HG03175 (cell line): ENCODE measurements around the gene FAM216B.
"Not testable (repeated sequence)": the region's sequence is repeated elsewhere in the genome, so short reads cannot be mapped to it uniquely, and the experiment has no call there.

Source experiments
- ATAC-seq: cut with Tn5 transposase; IDR thresholded peaks from one replicate; pipeline ENCODE4 v1.9.1; 2021; ENCODE audit warnings: mild to moderate bottlenecking, moderate library complexity; ENCODE audit not compliant: unreplicated experiment

Gene FAM216B

DNA sequence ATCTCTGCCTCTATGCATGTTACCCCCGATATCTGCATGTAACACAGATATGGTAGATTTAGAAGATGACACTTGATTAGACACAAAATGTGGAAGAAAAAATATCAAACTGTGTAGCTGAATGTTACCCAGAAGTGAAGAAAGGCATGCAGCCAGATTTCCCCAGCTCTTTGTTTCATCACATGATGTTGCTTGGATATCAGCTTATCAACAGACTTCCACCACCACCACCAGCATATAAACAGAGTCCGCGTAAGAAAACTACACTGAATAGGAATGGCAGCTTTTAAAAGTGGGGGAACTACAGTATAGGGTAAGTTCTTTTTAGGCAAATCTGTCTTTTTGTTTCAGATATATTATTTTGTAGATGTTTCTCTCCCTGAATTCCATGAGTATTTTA, at the start of gene FAM216B:
Gene FAM216B (plus strand): TSS at position 233 of the 400 bp plus-strand sequence. CDS start 2,484 bp downstream, outside the sequence.
- no peak for ATAC-seq

GRCh38 chr13:42732073-42732472, 49.3 kb upstream of the FAM216B start:
- no peak for ATAC-seq

GRCh38 chr13:42733046-42733445, 48.3 kb upstream of the FAM216B start:
- ATAC-seq, result no peak

- ATAC-seq, result no peak
These were observed 46.4 kb upstream of the FAM216B start for GRCh38 chr13:42735010-42735409.

- no peak for ATAC-seq
These were observed 40.6 kb upstream of the FAM216B start for GRCh38 chr13:42740753-42741152.

DNA sequence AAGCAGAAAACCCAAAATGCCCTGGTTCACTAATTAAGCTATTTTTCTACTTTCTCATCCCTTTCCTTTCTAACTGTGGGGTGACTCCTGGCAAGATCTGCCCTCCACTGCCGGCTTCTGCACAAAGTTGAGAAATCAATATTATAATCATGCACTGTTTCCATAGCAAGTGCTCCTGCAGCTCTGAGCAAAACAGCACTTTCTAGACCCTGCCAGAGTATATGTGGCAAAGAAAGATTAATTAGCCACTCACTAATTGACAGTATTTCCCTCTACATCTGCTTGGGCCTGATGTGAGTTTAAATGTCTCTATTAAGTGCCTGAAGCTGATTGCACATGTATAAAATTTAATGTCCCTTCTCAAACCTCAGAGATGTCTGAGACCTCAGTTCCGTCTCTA, 39.5 kb upstream of the FAM216B start:
- ATAC-seq, result no peak

DNA sequence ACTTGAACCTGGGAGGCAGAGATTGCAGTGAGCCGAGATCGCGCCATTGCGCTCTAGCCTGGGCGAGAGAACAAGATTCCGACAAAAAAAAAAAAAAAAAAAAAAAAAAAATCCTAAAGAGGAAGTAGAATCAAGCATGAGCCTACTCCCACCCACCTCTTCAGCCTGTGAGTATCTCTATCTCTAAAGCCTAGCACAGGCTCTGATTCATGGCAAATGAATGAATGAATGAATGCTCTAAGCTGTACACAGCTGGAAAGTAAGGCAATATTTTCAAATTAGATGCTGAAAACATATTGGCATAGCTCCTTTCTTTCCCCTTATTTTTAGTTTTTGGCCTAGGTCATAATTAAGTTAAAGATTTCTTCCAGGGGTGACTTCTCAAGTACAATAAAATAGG, 35.7 kb upstream of the FAM216B start:
- no peak for ATAC-seq

GRCh38 chr13:42746866-42747265, 34.5 kb upstream of the FAM216B start:
- ATAC-seq, result no peak

GRCh38 chr13:42747399-42747873, 33.9 kb upstream of the FAM216B start:
- no peak for ATAC-seq

DNA sequence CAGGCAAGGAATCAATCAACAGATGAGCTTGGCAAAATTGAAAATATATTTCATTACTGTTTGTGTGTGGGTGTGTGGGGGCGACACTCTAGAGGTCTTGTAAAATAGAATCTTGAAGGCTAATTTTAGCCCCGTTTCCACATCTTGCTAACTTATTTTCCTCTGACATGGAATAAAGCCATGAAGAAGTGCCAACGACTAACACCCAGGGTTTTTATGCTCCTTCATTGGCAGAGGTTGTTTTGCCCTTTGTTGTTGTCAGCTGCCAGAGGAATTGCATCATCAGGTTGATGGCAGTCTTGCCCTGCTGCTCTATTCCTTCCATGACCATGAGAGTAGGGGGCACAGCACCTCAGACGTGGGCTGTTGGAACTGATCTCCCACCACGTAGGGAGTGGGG, 30.6 kb upstream of the FAM216B start:
- no peak for ATAC-seq

DNA sequence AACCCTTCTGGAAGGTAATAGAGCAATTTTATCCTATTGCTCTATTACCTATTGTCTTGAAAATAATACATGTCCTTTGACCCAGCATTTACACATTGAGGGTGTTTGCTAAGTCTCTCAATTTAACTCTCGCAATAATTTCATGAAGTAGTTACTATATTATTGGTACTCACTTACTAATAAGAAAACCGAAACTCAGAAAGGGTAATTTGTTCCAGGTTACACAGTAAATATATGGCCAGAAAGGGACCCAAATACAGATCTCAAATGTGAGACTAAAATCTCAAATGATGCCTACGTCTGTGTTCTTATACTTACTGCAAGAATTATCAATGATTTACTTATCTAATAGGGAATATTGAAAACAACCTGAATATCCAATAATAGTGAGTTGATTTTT, 29.7 kb upstream of the FAM216B start:
- peak; percentile 83 for ATAC-seq

DNA sequence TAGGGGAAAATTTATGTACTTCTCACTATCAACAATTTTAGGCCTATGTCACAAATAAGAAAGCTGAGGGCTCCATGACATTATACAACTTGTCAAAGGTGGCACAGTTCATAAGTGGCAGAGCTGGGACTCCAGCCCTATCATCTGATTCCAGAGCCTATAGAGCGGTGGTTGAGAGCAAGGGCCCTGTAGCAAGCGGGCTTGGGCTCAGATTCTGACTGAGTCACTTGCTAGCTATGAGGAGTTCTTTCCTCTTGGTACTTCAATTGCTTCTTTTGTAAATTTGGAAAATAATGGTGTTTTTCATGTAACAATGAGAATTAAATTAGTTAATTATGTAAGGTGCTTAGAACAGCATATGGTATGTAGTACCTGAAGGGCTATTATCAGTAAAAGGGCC, 28.7 kb upstream of the FAM216B start:
- no peak for ATAC-seq

GRCh38 chr13:42753697-42754096, 27.7 kb upstream of the FAM216B start:
- no peak for ATAC-seq

DNA sequence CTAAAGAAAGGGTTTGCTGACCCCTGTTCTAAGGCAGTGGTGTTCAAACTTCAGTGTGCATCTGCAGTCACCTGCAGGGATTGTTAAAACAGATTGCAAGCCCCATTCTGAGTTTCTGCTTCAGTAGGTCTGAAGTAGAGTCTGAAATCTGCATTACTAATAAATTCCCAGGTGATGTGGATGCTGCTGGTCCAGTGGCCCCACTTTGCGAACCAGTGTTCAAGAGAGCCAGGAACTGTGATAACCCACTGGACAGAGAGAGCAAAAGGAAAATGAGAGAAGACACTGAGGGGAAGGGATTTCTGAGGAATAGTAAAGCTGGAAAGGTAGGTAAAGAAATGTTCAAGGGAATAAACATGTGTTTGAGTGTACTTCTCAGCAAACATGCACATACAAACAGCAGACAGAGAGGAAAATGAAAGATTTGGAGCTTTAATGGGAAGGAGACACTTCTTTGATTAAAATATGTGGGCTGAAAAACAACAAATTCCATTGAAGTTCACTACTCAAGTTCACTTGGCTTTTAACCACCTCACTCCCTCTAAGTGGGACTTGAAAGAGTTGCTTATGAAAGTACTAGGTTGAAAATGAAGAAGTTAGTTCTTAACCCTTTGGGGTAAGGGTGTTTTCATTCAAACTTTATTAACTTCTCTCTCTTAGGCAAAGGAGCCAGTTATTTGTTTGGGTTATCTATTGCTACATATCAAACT, 26.4 kb upstream of the FAM216B start:
- no peak for ATAC-seq

DNA sequence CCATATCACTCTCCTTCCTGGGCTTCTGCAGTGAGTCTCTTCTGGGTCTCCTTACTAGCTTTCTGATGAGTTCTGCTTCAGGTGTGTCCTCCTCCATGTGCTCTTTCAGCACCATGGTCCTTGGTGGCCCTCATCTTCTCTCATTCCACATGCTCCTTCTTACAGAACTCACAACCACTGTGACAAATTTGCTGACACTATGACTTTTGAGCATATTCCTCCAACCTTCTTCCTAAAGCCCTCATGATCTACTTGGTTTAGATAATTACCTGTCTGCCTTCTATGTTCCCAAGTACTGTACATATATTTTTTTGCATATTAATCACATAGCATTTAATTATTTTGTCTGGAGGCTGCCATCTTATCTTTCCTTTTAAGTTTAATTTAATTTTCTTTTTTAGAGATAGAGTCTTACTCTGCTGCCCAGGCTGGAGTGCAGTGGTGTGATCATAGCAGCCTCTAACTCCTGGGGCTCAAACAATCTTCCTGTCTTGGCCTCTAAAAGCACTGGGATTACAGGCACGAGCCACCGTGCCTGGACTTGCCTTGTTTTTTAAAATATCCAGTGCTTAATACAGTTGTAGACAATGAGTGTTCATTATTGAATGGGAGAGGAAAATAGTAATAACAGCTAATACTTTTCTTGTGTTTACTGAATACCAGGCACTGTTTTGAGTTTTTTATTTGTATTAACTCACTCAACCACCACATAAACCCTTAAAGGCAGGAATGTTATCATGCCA, 23.5 kb upstream of the FAM216B start:
- no peak for ATAC-seq

- ATAC-seq, result no peak
These were observed 22.9 kb upstream of the FAM216B start for GRCh38 chr13:42758515-42758914.

DNA sequence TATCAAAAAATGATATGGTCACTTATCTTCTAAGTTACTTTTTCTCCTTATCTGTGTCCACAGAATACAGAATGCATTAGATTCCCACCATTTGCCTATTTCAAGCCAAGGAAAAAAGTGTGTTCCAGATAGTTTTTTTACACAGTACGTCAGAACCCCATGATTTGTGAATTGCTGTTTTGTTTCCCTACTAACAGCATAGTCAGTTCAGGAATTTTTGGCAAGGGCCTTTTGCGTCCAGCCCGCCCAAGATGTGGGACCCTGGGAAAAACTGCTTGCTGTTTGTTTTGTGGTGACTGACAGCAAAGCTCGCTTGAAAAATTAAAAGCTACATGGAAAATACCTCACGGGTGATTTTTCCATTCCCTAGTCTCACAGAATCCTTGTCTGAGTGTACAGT, 20.4 kb upstream of the FAM216B start:
- ATAC-seq, result no peak

DNA sequence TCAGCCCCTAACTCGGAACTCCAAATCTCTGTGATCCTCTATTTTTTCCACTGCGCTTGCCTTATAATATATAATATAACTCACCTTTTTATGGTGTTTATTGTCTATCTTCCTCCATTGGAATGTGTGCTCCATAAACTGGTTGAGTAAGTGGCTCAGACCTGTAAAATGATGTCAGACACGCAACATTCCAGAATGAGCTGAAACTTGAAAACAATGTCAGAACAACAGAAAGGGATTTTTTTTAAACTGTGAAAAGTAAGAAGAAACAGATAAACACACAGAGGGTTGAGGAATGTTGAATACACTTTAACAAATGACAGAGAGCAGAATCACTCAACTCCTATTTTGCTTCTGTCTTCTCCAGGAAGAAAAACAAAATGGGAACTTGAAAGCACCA, 19.1 kb upstream of the FAM216B start:
- no peak for ATAC-seq

DNA sequence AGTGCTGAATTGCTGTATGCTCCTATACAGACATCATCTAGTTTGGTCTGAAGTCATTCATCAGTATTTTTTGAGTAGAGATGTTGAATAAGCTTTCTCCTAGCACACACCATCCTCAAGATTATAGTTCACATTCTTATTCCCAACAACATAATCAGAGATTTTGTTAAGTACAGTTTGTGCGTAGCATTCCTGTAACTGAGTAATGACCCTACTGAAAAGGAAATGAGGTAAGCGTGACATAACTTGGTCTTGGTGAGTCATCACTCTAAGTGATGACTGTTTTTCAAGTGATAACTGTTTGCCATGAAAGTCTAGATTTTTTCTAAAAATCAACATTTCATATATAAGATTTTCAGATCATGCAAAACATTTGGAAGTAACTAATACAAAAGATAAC, 18.5 kb upstream of the FAM216B start:
- no peak for ATAC-seq

DNA sequence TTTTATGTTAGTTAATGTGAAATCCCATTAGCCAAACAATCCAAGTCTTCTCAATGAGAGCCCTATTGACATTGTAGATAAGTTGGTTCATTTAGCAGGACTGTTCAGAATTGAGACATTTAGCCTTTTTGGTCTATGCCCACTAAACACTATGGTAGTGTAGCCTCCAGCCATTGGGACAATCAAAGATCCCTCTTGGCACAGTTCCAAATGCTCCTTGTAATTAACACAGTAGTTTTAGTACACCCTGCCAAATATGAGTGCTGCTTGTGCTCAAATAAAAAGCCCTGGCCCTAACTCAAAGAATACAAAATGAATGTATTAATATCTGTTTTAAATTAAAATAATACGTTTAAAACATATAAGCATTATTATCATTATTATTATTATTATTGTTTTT, 15.4 kb upstream of the FAM216B start:
- no peak for ATAC-seq

- no peak for ATAC-seq
These were observed 11.7 kb upstream of the FAM216B start for GRCh38 chr13:42769650-42770049.

- ATAC-seq, result not testable (repeated sequence)
These were observed 4.8 kb upstream of the FAM216B start for GRCh38 chr13:42776558-42776957.
